ENCODE results near the gene FZD1.

Gene FZD1

DNA sequence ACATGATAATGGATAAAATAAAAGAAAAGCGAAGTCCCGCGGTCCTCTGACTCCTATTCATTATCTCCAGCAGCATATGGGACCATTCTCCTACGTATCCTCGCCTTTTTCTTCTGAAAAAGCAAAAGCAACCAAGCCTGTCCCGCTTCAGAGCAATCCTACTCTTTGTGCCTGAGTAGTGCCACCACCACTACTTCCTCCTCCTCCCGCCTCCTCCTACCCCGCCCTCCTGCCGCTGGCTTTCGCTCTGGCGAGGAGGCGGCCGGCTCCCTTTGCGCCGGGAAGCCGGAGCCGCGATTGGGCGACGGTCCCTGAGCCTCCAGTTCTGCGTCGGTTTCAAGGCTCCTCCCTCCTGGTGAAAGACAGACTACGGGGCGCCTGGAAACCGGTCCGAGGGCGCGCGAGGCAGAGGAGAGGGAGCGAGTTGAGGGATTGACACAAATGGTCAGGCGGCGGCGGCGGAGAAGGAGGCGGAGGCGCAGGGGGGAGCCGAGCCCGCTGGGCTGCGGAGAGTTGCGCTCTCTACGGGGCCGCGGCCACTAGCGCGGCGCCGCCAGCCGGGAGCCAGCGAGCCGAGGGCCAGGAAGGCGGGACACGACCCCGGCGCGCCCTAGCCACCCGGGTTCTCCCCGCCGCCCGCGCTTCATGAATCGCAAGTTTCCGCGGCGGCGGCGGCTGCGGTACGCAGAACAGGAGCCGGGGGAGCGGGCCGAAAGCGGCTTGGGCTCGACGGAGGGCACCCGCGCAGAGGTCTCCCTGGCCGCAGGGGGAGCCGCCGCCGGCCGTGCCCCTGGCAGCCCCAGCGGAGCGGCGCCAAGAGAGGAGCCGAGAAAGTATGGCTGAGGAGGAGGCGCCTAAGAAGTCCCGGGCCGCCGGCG is at the start of gene FZD1:
Gene FZD1 (plus strand): TSS at position 388 of the 878 bp plus-strand sequence. CDS start 448 bp downstream, at position 836.
- DNase-seq, result peak; percentile 51

DNA sequence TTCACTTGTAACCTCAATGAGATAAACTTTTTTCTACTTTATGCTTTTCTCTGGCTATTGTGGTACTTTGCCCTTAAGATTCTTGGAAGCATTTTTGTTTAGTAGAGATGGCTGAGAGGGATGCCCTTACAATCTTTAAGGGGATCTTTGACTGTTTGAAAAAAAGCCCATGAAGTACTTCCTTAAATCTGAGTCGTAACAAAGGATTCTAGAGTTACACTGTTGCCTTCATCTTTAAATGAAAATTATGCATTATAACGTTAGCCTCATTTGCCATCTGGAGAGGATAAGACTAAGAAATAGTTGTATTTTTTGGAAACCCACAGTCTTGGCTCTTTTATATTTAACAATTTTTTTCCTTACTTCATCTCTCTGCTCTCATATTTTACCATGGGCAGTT is 37.8 kb upstream of the FZD1 start:
- DNase-seq, result no peak

DNA sequence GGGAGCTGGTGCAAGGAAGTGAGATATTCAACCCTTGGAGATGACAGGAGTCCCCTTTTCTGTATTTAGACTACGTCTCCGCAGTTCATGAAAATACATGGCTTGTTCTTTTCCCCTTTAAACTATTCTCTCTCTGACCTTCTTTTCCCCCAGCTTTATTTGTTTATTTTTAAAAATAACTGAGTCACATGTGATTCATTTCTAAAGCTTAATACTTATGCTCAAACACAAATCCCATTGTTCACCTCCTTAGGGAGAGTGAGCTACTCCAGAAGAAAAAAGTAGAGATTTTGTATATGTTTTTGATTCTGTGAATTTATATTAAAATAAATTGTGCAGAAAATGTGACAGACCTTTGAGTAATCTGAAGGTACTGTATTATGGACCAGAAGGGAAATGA is 35.9 kb upstream of the FZD1 start:
- DNase-seq, result no peak

DNA sequence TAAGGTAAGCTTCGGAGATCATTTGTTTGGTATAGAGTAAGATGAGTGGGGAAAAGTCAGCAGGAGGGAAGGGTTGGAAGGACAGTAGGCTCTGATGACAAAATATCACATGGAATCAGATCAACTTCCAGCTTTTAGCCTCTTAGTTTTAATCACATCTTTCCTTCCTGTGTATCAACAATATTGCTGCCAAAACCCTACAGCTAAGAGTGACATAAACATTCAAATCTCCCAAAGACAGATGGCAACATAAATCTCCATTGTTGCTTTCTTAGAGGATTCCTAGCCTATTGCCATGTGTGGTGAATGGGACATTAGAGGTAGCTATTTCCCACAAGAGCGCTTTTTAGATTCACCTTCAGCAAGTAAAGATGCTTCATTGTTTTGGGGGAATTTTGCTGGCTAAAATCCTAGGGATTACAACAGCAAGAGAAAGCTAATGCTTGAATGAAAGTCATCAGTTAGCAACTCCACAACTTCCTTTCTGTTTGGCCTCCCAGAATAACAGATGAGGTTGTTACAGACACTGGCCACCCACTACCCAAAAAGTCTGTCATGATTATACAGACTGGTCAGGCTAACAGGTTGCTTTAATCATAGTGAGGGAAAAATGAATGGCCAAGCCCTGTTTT is 35.2 kb upstream of the FZD1 start:
- no peak for DNase-seq

DNA sequence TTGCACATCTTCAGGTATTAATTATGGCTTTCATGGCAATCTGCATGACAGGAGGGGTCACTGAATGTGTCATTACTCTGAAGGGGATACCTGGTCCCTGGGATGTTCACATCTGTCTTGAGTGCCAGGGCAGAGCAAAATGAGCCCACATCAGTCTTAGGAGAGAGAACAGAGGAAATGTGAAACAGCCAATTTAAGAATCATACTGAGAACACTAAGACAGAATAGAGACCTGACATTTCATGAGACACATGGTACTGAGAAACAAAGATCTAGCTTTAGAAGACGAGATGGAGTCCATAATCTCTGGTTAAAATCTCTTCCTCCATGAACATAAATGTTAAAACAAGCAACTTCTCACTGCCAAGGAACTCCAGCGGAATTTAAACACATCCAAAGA is 34.1 kb upstream of the FZD1 start:
- DNase-seq, result no peak

DNA sequence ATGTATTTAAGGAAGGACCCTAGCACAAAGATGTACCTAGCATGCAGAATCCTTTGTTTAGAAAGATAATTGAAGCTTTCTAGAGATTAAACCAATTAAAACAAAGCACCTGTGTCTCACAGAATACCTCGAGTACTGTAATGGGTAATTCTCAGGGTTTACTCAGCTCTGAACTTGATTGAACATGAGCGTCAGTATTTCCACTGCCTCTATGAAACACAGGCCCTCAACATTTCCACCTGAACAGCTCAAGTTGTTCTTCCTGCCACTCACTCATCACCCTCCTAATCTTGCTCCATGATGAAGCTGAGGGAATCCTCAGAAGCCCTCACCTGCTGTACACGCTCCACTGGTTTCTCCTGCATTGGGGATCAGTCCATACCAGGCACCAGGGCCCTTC is 33.7 kb upstream of the FZD1 start:
- no peak for DNase-seq

DNA sequence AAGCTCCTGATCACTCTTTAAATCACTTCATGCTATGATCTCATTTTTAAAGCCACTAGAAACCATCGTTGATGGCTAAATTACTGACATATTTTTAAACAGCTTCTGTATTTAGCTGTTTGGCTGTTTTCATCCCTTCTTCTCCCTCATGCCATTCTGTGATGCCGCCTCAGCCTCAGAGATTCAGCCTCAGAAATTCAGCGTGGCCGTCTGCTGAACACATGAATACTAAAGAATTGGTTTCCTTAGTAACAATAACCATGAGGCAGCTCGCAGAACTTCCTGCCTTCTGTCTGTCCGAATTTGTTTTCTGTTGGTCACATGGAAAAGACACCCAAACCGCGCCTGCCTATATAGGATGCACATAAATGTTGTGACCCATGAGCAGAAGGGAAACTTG is 31.0 kb upstream of the FZD1 start:
- no peak for DNase-seq

DNA sequence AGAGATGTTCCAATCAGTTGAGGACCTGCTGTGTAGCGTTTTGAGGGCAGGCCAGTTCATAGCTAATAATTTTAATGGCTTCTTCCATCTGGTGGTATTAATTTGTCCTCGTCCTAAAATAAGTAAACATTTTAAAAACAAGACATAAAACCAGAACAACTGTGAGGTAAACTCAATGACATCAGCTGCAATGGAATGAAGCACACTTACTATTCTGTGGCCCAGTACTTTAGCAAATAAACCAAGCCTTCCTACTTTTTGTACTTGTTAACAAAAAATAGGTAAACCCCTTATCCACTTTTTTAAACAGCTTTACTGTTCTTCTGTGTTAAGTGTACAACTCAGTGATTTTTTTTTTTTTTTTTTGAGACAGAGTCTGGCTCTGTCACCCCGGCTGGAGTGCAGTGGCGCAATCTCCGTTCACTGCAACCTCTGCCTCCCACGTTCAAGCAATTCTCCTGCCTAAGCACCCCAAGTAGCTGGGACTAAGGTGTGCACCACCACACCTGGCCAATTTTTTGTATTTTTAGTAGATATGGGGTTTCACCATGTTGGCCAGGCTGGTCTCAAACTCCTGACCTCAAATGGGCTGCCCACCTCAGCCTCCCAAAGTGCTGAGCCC is 28.9 kb upstream of the FZD1 start:
- no peak for DNase-seq

DNA sequence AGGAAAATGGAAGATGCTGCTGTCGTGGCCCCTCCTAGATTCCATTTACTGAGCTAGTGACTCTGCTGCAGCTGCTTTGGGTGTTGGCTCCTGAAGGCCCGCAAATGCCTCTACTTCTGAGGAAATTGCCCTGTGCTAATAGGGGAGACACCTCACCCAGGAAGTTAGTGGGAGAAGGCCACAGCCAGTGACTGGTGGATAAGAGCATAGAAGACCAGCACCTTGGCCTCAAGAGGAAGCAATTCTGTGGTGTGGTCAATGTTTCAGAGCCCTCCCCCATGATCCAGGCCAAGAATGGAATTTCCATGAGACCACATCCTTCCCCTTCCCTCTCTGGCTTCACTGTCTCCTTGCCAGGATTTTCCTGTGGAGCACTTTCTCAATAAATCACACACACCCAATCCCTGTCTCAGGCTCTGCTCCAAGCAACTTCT is 25.0 kb upstream of the FZD1 start:
- no peak for DNase-seq

DNA sequence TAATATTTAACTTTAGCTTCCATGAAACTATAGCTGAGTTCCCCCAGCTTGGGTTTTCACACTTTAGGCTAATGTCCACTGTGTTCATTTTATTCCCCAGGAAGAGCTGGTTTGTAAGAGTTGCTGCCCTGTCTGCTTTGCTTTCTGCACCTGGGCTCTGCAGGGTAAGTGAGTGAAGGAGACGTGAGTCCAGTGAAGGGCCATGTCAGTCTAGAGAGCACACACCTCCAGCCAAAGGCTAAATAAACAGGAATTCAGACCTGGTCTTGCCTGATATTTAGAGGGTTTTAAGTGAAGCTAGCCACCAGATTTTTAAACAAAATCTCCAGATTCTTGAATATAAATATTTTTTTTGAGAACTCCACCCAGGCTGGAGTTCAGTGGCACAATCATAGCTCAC is 24.5 kb upstream of the FZD1 start:
- DNase-seq, result no peak

DNA sequence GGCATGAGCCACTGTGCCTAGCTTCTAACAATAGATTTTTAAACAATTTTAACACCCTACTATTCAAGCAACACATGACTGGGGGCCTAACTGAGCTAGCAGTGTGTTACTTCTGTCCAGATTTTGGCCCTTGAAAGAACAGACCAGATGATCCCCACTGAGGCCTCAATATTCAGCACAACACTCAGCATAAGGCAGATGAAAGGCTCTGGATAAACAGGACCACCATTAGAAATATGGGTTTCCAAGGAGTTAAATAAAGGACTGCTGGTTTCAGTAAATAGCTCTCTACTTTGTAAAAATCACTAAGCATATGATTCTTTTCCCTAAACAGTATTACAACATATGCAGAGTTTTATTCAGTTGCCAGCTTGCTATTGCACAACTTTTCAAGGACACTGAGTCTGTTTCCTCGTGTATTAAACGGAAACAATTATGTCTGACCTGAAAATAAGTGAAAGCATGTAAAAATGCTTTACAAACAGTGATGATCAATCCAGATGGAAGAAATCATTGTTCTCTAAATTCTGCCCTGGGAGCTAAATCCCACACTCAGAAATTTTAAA is 23.8 kb upstream of the FZD1 start:
- DNase-seq, result no peak

DNA sequence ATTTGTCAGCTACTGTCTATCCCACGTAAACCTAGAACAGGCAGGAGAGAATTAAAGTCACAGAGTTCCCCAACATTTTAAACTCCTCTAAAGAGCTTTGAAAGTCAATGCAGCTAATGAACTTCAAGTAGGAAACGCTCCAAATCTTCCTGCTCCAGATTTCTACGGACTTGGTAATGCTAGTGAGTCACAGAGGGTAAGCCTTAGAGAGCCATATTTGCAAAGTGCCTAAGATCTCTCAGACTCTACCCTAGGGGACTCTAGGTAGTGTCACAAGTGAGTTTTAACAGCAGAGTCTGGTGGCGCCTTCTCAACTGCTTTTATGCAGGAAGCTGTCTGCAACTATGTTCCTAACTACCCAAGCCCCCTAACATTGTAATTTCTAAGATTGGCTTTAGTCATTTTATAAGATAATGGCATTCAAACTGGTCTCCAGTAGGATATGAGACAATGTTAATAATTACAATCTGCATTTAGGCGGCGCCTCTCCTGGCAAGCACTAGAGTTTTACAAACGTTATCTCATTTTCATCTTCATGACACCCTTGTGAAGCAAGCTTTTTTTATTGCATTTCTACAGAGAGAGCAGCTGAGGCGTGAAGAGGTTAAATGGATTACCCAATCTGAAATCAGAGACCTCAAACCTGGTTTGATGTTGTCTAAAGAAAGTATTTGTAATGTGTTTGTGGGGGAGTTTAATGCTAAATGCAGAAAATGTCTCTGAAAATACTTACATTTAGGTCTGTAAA is 22.0 kb upstream of the FZD1 start:
- DNase-seq, result no peak

DNA sequence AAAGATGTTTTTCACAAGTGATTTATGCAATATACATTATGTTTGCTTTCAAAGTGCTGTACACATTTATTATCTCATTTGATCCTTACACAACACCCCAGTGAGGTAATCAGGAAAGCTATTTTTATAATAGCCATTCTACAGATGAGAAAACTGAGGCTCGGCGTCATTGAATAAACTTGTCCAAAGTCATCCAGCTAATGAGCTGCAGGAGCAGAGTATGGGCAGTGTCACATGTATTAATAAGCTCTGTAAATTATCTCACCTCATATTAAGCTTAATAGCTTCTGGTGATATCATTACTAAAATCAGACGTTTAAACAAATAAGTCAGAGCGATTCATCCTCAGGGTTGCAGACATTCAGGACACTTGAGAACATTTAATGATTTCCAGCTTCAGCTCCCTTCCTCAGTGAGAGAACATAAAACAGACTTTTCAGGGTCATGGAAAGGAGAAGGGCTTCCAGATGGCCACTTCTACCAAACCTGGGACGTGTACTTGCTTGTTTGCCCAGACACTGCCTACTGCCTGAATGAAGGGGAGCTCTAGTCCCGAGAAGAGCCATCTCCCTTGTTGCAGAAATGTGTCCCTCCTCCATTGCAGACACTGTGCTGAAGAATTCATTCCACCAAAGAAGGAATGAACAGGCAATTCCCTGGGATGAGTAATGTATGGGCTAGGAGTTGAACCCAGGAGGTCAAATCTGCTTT is 20.5 kb upstream of the FZD1 start:
- DNase-seq, result no peak

DNA sequence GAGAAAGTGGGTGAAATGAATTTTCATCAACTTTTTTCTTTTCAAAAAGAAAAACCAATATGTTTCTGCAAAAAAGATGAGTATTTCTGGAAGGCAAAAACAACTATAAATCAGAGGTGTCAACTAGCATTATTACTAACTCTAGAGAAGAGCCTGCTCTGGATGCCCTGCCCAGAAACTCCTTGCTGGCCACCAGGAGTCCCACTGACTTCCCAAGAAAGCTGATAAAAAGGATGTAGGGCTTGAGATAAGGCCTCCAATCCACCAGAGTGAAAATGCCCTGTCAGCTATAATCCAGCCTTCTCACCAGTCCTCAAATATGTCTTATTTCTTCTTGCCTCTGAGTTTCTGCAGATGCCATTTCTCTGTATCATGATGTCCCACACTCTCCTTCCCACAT is 16.7 kb upstream of the FZD1 start:
- no peak for DNase-seq

DNA sequence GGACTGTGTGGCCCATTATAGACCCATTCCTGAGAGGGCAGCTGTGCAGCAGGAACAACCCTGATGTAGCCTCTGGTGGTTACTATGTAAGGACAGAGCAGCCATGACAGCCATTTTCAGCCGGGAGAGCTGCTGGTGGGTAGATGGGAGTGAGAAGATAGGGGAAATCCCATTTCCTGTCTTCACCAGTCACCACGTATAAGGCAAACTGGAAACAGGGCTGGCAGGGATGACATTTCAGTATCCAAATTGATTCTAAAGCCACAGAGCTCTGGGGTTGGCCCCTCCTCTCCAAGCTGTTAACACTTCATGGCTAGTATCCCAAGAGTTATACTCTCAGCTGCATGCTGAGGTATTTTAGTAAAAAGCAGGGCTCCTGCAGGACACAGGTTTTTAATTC is 15.2 kb upstream of the FZD1 start:
- no peak for DNase-seq

DNA sequence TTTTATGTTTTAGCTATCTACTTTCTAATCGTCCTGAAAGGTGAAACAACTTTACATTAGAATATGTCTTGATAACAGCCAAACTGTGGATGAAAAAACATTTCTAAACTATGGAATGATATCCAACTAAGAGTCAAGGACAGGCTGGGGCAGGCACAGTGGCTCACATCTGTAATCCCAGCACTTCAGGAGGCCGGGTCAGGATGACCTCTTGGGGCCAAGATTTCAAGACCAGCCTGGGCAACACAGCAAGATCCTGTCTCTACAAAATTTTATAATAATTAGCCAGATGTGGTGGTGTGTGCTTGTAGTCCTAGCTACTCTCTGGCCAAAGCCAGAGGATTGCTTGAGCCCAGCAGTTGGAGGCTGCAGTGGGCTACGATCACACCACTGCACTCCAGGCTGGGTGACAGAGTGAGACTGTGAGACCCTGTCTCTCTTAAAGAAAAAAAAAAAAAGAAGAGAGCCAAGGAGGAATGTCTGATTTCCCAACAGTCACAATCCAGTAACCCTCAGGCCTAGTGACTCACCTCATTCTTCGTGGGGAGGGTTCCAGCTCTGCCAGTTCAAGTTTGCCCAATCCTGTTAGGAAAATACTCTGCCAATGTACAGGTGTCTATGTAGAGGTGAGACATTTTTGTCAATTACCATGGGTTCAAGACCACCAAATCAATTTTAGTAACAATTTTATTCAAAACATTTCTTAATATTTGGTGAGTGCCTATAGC is 14.6 kb upstream of the FZD1 start:
- DNase-seq, result no peak

DNA sequence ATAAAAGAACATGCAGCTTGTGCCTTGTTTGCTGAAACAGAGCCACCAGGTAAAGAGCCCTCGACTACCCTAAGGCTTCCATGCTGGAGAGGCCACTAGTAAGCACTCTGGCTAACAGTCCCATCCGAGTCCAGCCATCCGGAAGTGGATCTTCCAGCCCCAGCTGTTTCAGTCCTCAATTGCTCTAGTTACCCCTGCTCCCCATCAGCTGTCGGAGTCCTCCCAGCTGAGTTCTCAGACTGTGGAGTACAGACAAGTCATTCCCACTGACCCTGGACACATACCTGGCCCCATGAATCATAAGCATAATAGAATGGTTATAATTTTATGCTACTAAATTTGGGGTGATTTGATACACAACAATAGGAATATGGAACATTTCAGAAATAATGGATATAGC is 13.5 kb upstream of the FZD1 start:
- DNase-seq, result no peak

DNA sequence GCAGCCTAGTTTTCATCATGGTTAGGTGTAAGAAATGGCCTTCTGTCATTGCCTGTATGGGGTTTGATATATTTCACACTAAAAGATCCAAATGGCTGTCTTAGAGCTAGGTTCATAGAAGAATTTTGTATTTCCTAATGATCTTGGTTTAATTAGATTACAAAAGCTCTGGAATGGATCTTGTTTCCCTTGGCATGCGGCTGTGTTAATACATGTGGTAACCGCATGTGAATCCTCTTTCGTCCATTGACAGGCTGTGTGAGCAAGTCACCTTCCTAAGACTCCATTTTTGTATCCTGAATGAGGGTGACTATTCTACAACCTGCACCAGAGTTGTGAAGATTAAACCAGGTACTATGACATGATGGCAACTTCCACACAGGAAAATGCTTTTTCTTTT is 12.4 kb upstream of the FZD1 start:
- DNase-seq, result no peak

DNA sequence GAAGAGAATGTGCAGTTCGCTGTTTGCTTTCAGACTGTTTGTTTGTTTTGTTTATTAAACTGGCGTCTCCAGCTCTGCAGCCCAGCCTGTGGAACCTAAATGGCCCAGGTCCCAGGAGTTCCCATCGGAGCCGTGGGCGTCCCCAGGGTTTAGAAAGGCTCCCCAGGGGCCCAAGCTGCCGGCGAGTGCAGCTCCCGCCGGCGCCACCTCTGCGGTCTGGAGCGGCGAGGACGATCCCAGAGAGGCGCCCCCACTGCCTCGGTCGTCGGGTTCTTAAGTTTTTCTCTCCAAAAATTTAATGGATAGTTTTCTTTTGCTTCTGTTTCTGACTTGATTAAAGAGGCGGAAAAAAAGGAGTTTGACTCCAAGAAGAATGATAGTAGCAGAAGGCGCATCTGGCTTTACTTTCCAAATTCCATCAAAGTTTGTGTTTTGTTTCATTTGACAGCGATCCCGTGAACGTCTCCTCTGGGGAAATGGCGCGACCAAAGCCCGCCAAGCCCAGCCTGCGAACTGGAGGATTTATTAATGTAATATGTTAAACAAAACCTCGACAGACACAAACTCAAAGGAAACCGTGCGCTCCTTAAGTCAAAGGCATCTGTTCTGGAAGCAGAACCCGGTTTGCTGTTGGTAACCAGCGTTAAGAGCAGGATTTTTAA is 718 bp upstream of the FZD1 start:
- no peak for DNase-seq

DNA sequence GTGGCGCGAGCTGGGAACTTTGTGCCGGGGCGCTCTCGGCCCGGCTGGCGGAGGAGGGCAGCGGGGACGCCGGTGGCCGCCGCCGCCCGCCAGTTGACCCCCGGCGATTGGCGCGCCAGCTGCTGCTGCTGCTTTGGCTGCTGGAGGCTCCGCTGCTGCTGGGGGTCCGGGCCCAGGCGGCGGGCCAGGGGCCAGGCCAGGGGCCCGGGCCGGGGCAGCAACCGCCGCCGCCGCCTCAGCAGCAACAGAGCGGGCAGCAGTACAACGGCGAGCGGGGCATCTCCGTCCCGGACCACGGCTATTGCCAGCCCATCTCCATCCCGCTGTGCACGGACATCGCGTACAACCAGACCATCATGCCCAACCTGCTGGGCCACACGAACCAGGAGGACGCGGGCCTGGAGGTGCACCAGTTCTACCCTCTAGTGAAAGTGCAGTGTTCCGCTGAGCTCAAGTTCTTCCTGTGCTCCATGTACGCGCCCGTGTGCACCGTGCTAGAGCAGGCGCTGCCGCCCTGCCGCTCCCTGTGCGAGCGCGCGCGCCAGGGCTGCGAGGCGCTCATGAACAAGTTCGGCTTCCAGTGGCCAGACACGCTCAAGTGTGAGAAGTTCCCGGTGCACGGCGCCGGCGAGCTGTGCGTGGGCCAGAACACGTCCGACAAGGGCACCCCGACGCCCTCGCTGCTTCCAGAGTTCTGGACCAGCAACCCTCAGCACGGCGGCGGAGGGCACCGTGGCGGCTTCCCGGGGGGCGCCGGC is 870 bp downstream of the FZD1 start:
- no peak for DNase-seq

Data from activated naive CD4-positive, alpha-beta T cell treated with anti-CD3 and anti-CD28 coated beads, Interleukin-2, amount 50 U/mL, for 16 hours (primary cell).